ENCODE measurements around the gene DAAM2. TPM values are rescaled to one million over a fixed set of nuclear protein-coding genes. Genes with fewer than 3 reads are reported as not detected.

The DAAM2 gene
- total and polyA plus RNA-seq, 2 of the 8 experiments (the other 6 are each of a cell fraction or from before 2014, with no cell fraction given) = 1.5 to 2.9 TPM

- no peak for TF ChIP-seq CBX8 (IDR thresholded peaks at IDR 0.05; ENCODE audit: borderline replicate concordance, low read depth, low read length)
Measured at GRCh38 chr6:39929733-39930461, 137.7 kb downstream of the DAAM2 start (continued).
